NCI-H82 treated with DMSO at 0.1 percent for 48 hours (cell line): ENCODE data around the gene ACSM6.

ENCODE experiments used
- DNase-seq: peaks from one replicate; lab custom pipeline; 2025; ENCODE audit not compliant: unreplicated experiment; lab: John Stamatoyannopoulos, UW

Gene ACSM6

GRCh38 chr10:95265572-95265971 lies 71.5 kb downstream of the ACSM6 start:
- no peak for DNase-seq

DNA sequence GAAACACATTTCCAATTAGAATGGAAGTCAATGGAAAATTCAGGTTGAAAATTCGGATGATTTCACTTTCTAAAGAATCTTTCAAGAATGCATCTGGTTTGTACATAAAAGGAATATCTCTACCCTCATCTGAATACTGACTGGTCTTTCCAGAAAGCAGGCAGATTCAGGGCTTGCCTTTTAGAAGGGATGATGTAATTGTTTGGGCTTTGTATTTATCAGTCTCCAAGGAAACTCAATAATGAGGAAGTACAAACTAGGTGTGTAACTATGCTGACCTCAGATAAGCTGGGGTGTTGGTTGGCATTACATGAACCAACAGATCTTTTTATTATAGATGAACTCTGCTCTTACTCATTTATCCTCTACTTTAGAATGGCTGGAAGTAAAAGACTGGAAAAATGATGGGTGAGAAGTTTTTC lies 72.6 kb downstream of the ACSM6 start:
- DNase-seq: no peak

- no peak for DNase-seq
Measured at GRCh38 chr10:95267251-95267650, 73.2 kb downstream of the ACSM6 start.

DNA sequence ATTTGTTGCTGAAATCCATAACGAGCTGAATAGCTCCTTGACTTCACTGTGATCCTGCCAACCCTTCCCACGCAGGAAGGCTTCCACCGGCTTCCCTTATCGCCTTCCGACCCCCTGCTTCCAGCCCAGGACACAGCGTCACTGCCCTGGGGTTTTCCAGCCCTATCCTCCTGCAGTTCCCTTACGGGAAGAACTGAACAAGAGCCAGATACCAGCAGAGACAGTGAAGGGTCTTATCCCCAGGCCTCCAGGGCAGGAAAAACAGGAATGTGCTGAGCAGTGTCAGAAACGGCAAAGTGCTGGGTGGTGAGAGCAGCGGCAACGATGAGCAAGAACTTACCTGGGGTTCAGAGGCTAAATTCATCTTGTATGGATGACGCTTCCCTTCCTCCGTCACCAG lies 74.4 kb downstream of the ACSM6 start:
- DNase-seq: no peak

- DNase-seq: no peak
Measured at GRCh38 chr10:95273393-95274312, 79.6 kb downstream of the ACSM6 start.

- DNase-seq: no peak
Measured at GRCh38 chr10:95275726-95276366, 81.8 kb downstream of the ACSM6 start.

GRCh38 chr10:95276367-95277200 lies 82.5 kb downstream of the ACSM6 start:
- DNase-seq: no peak

DNA sequence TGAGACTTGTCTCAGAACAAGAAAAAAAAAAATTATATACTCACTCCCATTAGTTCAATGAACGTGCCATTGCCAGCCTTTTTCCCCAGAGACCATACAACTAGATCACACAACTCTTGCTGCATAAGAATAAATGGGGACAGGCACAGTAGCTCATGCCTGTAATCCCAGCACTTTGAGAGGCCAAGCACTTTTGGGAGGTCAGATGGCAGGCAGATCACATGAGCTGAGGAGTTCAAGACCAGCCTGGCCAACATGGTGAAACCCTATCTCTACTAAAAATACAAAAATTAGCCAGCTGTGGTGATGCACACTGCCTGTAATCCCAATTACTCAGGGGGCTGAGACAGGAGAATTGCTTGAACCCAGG lies 83.1 kb downstream of the ACSM6 start:
- DNase-seq: no peak

GRCh38 chr10:95277614-95278013 lies 83.6 kb downstream of the ACSM6 start:
- DNase-seq: no peak
